Umbilical cord (tissue), 2 donors: ENCODE results near the gene BMP7. TPM values are rescaled to one million over a fixed set of nuclear protein-coding genes. Genes with fewer than 3 reads are reported as not detected.
"Not testable (repeated sequence)": the region's sequence is repeated elsewhere in the genome, so short reads cannot be mapped to it uniquely, and the experiment has no call there.

ENCODE experiments used
- DNase-seq: peaks from one replicate; pipeline ENCODE4 v3.0.0-alpha.2; 2015; ENCODE audit warnings: low spot score
- total RNA-seq: library from RNA; depleted of rRNA; stranded (reverse); fragments of >200 nt; gene quantifications from one replicate; pipeline ENCODE4 v1.2.3, GENCODE V29; 2014; ENCODE audit warnings: low replicate concordance; ENCODE audit not compliant: insufficient read depth

Gene BMP7
- total RNA-seq, 1 donor from 2014 or later, result 17.1 TPM

- no peak for DNase-seq
These were observed 15.7 kb downstream of the BMP7 start for GRCh38 chr20:57250607-57251343.

GRCh38 chr20:57249772-57250171, 16.7 kb downstream of the BMP7 start:
- DNase-seq, result no peak

- no peak for DNase-seq
These were observed 17.4 kb downstream of the BMP7 start for GRCh38 chr20:57249073-57249472.

GRCh38 chr20:57248132-57248797, 18.2 kb downstream of the BMP7 start:
- DNase-seq, result no peak

GRCh38 chr20:57247292-57247965, 19.0 kb downstream of the BMP7 start:
- DNase-seq, result no peak

- no peak for DNase-seq
These were observed 20.4 kb downstream of the BMP7 start for GRCh38 chr20:57245997-57246396.

GRCh38 chr20:57244627-57245214, 21.7 kb downstream of the BMP7 start:
- DNase-seq, result no peak

- DNase-seq, result no peak
These were observed 22.2 kb downstream of the BMP7 start for GRCh38 chr20:57244221-57244585.

GRCh38 chr20:57243480-57244220, 22.8 kb downstream of the BMP7 start:
- no peak for DNase-seq

GRCh38 chr20:57242414-57242813, 24.0 kb downstream of the BMP7 start:
- no peak for DNase-seq

- no peak for DNase-seq
These were observed 25.0 kb downstream of the BMP7 start for GRCh38 chr20:57241363-57241991.

GRCh38 chr20:57240581-57241362, 25.7 kb downstream of the BMP7 start:
- no peak for DNase-seq

GRCh38 chr20:57239725-57240124, 26.7 kb downstream of the BMP7 start:
- DNase-seq, result not testable (repeated sequence)

- DNase-seq, result not testable (repeated sequence)
These were observed 27.1 kb downstream of the BMP7 start for GRCh38 chr20:57239324-57239723.

- no peak for DNase-seq
These were observed 28.4 kb downstream of the BMP7 start for GRCh38 chr20:57238089-57238488.

- no peak for DNase-seq
These were observed 28.9 kb downstream of the BMP7 start for GRCh38 chr20:57237585-57237953.

- DNase-seq, result no peak
These were observed 29.4 kb downstream of the BMP7 start for GRCh38 chr20:57236813-57237584.

- DNase-seq, result peak; percentile 30
These were observed 31.7 kb downstream of the BMP7 start for GRCh38 chr20:57234556-57235251.

GRCh38 chr20:57231951-57232428, 34.5 kb downstream of the BMP7 start:
- no peak for DNase-seq
